ENCODE data around the gene MYO9A. TPM values are rescaled to one million over a fixed set of nuclear protein-coding genes. Genes with fewer than 3 reads are reported as not detected.

MYO9A gene
- total RNA-seq, 1 experiment from 2014 or later: 41.6 TPM

DNA sequence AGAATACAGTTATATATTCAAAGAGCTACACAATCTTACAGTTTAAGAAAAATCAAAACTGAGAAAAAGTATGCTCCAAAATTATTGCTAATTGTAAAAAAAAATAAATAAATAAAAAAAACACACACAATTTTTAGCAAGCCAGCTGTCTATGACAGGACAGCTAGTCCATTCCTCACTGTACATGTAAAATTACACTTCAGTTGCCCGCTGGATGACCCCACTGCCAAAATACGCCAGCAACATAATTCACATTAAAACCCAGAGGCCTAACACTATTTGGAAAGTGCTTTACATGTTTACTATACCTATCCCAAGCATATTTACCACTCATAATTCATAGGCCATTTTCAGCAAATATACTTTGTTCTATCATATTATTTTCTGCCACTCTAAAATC lies 5.8 kb downstream of the MYO9A start:
- CTCF ChIA-PET: no interaction called here
- no peaks in the 10 kb centered on the region; the same call in 1 of the 2 replicates for H3K36me3 ChIP-seq (ENCODE audit: control insufficient read depth, insufficient read depth, low read length)
- ATAC-seq (no peak), DNase-seq (ENCODE audit: low read depth, low spot score) (no peak)
- TF ChIP-seq, protein P1, sequence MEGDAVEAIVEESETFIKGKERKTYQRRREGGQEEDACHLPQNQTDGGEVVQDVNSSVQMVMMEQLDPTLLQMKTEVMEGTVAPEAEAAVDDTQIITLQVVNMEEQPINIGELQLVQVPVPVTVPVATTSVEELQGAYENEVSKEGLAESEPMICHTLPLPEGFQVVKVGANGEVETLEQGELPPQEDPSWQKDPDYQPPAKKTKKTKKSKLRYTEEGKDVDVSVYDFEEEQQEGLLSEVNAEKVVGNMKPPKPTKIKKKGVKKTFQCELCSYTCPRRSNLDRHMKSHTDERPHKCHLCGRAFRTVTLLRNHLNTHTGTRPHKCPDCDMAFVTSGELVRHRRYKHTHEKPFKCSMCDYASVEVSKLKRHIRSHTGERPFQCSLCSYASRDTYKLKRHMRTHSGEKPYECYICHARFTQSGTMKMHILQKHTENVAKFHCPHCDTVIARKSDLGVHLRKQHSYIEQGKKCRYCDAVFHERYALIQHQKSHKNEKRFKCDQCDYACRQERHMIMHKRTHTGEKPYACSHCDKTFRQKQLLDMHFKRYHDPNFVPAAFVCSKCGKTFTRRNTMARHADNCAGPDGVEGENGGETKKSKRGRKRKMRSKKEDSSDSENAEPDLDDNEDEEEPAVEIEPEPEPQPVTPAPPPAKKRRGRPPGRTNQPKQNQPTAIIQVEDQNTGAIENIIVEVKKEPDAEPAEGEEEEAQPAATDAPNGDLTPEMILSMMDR (IDR thresholded peaks at IDR 0.05): no peak
- TF ChIP-seq POLR2AphosphoS5 (IDR thresholded peaks at IDR 0.05; ENCODE audit: low read depth, low read length) (no peak), SIN3A (IDR thresholded peaks at IDR 0.05; ENCODE audit: borderline replicate concordance, insufficient read depth, low read depth, low read length) (no peak), TCF7L2 (IDR thresholded peaks at IDR 0.05; ENCODE audit: low read depth, low read length) (no peak)
- TF ChIP-seq, protein P2, sequence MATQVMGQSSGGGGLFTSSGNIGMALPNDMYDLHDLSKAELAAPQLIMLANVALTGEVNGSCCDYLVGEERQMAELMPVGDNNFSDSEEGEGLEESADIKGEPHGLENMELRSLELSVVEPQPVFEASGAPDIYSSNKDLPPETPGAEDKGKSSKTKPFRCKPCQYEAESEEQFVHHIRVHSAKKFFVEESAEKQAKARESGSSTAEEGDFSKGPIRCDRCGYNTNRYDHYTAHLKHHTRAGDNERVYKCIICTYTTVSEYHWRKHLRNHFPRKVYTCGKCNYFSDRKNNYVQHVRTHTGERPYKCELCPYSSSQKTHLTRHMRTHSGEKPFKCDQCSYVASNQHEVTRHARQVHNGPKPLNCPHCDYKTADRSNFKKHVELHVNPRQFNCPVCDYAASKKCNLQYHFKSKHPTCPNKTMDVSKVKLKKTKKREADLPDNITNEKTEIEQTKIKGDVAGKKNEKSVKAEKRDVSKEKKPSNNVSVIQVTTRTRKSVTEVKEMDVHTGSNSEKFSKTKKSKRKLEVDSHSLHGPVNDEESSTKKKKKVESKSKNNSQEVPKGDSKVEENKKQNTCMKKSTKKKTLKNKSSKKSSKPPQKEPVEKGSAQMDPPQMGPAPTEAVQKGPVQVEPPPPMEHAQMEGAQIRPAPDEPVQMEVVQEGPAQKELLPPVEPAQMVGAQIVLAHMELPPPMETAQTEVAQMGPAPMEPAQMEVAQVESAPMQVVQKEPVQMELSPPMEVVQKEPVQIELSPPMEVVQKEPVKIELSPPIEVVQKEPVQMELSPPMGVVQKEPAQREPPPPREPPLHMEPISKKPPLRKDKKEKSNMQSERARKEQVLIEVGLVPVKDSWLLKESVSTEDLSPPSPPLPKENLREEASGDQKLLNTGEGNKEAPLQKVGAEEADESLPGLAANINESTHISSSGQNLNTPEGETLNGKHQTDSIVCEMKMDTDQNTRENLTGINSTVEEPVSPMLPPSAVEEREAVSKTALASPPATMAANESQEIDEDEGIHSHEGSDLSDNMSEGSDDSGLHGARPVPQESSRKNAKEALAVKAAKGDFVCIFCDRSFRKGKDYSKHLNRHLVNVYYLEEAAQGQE (IDR thresholded peaks at IDR 0.05; ENCODE audit: insufficient read depth in 1 of 2, low read depth in 2 of 2, low read length in 1 of 2): no peak
- intact Hi-C loops (cut with micrococcal nuclease; ENCODE audit: unreplicated experiment): no loop called here
- no peaks in the 10 kb centered on the region for H3K9me3 ChIP-seq (ENCODE audit: control insufficient read depth, insufficient read depth, low read depth, low read length)
- no TSS peak for BruUV-seq (replicated peaks)
- POLR2A ChIA-PET: no interaction called here
- in situ Hi-C loops (cut with HindIII; ENCODE audit: low pct_unique_long_range_greater_than_20kb, low sequenced_read_pairs): no loop called here
- no peaks in the 10 kb centered on the region for H3K27me3 ChIP-seq (ENCODE audit: control insufficient read depth, insufficient read depth, low read length)
- peaks cover 30% of the 10 kb centered on the region for H3K4me1 ChIP-seq (ENCODE audit: control insufficient read depth, insufficient read depth, low read length)
- no peak overlapping the region for H3K4me3 ChIP-seq (ENCODE audit: low read depth in 2 of 2, low read length in 2 of 2)
- H3K27ac ChIP-seq (ENCODE audit: low read length): no peak overlapping the region

DNA sequence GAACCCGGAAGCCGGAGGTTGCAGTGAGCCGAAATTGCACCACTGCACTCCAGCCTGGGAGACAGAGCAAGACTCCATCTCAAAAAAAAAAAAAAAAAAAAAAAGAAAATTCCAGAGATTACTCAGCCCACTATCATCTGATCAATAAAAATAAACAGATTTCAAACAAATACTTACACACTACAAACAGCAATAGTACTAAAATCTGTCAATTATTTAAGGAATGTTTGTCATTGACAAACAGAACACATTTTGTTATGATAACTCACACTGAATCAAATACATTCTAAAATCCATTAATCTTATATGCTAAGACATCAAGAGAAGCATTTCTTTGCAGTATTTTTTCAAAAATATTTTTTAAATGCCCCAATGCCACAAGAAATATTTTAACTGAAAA lies 7.6 kb downstream of the MYO9A start:
- no peak for DNase-seq (ENCODE audit: low read depth, low spot score)
- CTCF ChIA-PET: no interaction called here

More for the DNA sequence above, 7.6 kb downstream of the MYO9A start:
- in situ Hi-C loops (cut with HindIII; ENCODE audit: low pct_unique_long_range_greater_than_20kb, low sequenced_read_pairs) (no loop called here), intact Hi-C loops (cut with micrococcal nuclease; ENCODE audit: unreplicated experiment) (no loop called here)
- ATAC-seq: peak; percentile 37
- POLR2A ChIA-PET: no interaction called here
- TF ChIP-seq, protein P2 (IDR thresholded peaks at IDR 0.05; ENCODE audit: insufficient read depth in 1 of 2, low read depth in 2 of 2, low read length in 1 of 2): no peak
- TF ChIP-seq, protein P1 (IDR thresholded peaks at IDR 0.05): no peak
- TF ChIP-seq TCF7L2 (IDR thresholded peaks at IDR 0.05; ENCODE audit: low read depth, low read length): no peak
- no peak for TF ChIP-seq SIN3A (IDR thresholded peaks at IDR 0.05; ENCODE audit: borderline replicate concordance, insufficient read depth, low read depth, low read length)
- TF ChIP-seq POLR2AphosphoS5 (IDR thresholded peaks at IDR 0.05; ENCODE audit: low read depth, low read length): no peak
- Histone ChIP-seq H3K4me3 (ENCODE audit: low read depth in 2 of 2, low read length in 2 of 2) (no peak overlapping the region), H3K9me3 (ENCODE audit: control insufficient read depth, insufficient read depth, low read depth, low read length) (no peaks in the 10 kb centered on the region), H3K27ac (ENCODE audit: low read length) (no peak overlapping the region), H3K36me3 (ENCODE audit: control insufficient read depth, insufficient read depth, low read length) (no peaks in the 10 kb centered on the region), H3K4me1 (ENCODE audit: control insufficient read depth, insufficient read depth, low read length) (peaks cover 20% of the 10 kb centered on the region), H3K27me3 (ENCODE audit: control insufficient read depth, insufficient read depth, low read length) (no peaks in the 10 kb centered on the region)
- BruUV-seq (replicated peaks): no TSS peak

Data from Panc1 (cell line).